Urothelium cell line (cell line): Measurements from ENCODE around the gene SS18L1.

Experiments used
- DNase-seq: peaks from one replicate; pipeline ENCODE4 v3.0.0; 2011; ENCODE audit warnings: low spot score, mixed read lengths
- FAIRE-seq: peaks from 2 replicates; lab custom pipeline; 2011; peaks lifted over from hg19 to GRCh38; lab: Jason Lieb, UNC

Gene SS18L1

DNA sequence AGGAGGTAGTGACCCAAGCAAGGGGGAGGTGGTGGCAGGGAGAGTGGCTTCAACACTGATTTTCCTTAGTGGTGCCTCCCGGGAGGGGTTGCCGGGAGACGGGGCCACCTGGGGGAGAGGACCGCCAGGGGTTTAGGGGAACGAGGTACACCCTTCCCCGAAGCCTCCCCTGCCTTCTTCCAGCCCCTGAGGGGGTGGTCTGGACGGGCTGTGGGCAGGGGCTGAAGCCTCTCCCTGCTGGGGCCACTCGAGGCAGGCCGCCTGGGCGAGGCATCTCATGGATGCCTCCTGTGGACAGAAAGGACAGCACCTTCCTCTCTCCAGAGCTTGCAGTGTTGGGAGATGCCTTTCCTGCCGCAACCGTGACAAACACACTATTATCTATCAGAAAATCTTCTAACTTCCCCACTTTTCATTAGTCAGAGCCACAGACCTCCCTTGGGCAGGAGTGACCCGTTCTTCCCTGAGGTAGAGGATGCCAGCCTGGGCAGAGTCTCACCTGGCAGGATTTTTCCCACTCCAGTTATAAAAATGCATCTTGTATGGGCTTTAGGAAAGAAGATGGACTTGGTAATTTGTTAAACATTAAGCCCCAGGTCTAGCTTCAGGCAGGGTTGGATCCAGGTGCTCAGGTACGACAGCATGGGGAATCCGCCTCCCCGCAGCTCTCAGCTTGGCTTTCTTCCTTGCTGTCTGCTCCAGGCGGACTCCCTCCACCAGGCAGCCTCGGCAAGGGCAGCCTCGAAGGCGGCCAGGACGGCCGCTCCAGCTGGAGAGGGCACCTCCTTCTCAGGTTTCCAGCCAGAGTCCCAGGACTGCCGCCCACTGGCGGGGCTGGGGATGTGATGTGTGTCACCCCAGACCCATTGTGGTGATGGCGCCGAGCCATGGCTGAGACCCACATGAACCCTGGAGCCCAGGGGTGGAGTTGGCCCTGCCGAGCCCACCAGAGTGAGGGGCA, 65.5 kb downstream of the SS18L1 start:
- no peak for FAIRE-seq
- no peak for DNase-seq

DNA sequence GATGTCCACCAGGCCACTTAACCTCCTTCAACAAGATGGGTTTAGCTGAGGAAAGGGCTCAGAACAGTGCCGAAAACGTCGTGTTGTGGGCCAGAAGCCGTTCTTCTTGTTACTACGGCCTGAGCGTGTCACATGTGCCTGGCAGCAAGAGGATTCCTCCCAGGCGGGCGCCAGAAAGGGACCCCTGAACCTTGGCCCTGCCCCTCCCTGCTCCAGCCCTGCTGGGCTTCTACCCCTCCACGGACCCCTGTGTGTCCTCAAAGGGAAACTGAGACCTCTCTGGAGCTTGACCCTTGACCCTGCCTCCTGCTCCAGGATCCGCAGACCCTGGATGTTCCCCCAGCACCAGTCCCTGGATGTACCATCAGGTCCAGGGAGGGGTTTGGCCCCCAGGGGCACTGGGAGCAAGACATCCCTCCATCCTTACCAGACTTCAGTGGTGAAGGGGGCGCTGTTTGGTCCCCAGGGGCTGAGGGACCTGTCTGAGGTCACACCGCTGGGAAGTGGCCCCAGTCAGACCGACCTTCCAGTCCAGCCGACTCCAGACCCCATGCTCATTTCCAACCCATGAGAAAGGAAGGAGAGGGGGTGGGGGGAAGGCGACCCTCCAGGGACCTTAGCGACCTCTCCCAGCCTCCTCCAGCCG, 66.4 kb downstream of the SS18L1 start:
- no peak for DNase-seq
- no peak for FAIRE-seq

DNA sequence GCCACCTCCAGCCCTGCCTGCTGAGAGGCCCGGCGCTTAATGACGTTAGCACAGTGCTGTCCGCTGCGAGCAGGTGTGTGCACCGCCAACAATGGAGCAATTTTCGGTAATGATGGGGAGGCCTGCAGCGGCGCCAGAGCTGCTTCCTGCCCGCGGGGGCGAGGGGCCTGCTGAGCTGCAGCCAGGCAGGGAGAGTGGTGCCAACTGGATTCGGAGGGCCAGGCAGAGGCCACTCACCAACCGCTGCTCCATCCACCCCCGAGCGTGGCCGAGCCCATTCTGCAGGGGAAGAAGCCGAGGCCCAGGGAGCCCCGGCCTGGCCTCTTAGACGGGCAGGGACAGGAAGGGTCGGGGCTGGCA, 66.9 kb downstream of the SS18L1 start:
- no peak for FAIRE-seq

DNA sequence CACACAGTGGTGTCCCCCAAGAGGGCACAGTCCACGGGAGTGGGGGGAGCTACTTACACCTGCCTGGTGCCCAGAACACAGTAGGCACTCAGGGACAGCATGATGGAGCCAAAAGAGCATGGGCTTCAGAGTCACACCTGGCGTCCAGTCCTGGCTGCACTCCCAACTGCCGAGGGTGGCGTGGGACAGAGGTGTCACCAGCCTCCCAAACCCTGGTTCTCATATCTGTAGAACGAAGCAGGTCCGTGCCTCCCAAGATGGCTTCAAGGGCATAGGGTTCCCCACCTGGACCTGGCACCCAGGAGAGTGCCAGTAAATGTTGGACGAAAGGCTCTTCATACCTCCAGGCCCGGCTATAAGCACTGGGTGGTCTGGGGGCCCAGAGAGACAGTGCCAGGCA, 67.6 kb downstream of the SS18L1 start:
- no peak for DNase-seq
- FAIRE-seq = no peak

More for the DNA sequence above, 66.9 kb downstream of the SS18L1 start:
- no peak for DNase-seq

DNA sequence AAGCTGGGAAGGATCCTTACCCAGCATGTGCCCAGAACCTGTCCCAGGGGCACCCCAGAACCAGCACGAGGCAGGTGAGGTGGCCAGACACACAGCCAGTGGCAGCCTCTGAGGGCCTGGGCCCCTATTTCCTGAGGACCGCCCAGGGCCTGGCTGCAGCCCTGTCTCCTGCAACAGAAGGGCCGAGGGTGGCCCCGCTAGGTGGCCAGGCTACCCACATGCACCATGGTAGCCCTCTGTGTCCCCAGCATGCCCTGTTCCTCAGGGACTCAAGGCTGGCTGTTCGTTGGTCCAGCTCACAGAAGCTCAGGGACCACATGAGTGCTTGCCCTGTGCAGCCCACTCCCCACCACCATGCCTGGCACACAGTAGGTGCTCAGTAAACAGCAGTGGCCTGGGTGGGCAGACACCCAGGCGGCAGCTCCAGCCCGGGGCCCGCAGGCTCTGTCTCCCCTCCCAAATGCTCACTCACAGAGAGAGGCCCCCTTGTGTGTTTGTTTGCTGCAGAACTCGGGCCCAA, 68.3 kb downstream of the SS18L1 start:
- FAIRE-seq (no peak), DNase-seq (no peak)

DNA sequence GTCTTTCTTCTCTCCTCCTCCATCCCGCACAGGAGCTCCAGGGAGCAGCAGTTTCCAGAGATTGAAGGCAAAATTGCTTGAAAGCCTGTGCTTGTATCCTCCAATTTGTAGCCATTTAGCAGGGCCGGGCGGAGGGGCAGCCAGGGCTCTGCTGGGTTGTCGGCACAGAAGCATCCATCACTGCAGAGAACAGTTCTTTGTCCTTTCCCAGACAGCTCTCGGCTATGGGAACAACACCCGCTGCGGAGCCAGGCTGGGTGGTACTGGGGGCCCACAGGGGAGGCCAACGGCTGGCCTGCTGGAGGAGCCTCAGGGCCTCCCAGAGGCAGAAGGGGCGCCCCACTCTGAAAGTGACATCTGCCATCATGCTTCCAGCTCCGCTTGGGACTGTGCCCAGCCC, 68.7 kb downstream of the SS18L1 start:
- DNase-seq = no peak
- FAIRE-seq = no peak

DNA sequence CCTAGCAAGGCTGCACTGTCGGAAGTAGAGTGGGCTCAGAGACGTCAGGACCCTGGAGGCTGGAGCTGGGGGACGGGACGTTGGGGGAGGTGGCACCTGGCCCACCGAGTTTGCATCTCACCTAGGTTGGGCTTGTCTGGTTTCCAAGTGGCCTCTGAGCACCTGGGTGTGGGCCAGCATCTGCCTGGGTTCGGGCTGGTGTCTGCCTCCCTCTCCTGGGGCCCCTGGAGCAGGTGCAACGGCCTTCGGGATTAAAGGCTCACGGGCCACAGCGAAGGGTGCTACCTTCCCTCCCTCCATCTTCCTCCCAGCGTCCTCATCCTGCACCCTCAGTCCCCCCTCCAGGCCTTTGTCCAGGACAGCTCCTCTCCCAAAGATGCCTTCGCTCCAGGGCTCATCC, 70.5 kb downstream of the SS18L1 start:
- no peak for FAIRE-seq
- DNase-seq = no peak

DNA sequence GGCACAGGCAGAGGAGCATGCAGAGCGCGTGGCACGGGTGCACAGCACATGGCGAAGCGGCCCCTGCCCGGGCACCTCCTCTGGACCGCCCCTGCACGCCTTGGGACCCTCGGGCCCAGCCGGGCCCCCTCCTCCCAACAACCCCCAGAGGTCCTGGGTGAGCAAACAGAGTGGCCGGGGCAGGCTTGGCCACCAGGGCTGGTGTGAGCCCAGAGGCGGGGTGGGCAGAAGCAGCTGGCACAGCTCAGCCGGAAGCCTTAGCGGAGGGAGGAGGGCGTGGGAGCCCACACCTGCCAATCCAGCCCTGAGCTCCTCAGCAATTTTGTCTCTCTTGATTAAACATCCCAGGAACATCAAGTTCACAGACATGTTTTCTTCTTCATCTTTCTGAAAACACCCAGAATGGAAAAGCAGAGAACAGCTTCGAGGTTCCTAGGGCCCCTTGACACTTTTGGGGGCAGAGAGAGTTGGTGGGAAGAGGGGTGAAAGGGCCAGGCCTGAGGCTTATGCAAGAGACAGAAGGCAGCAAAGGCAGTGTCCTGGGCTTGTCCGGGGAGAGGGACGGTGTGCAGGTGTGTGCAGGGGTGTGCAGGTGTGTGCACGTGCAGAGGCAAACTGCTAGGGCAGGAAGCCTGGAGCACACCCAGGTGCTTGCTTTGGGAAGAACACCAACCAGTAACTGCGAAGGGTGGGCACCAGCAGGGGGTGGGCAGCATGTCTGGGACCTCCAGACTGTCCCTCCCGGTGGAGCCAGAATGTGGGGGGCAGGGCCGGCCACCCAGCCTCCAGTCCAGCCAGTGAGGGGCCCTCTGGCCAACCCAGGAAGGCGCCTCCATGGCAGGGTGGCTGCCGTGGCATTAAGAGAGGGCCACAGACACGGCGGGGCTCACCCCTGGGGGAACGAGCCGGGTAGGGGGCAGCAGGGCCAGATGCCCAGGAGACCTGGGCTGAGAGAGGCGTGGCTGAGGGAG, 71.7 kb downstream of the SS18L1 start:
- DNase-seq = no peak
- no peak for FAIRE-seq

DNA sequence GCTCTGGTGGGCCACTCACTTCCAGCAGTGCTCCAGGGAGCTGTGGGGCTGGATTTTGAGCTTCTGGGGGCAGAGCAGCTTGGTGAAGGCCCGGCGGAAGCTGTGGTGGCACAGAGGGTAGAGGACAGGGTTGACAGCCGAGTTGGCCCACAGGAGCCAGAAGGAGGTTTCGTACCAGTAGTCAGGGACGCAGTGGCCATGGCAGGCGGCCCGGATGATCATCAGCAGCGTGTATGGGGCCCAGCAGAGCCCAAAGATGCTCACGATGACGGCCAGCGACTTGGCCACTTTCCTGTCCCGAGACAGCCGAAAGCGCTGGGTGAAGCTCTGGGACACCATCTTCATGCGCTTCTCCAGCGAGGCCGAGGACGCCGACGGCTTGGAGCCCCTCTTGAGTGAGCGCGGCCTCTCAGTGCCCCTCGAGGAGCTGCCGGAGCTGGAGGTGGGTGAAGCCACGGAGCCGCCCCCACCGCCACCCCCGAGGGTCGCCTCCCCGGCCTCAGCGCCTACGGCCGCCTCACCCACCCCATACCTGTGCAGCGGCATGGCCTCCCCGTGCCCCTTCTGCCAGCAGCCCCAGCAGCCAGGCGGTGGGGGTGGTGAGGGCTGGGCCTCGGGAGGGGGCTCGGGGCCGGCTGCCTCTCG, 72.5 kb downstream of the SS18L1 start:
- no peak for DNase-seq
- FAIRE-seq = no peak

DNA sequence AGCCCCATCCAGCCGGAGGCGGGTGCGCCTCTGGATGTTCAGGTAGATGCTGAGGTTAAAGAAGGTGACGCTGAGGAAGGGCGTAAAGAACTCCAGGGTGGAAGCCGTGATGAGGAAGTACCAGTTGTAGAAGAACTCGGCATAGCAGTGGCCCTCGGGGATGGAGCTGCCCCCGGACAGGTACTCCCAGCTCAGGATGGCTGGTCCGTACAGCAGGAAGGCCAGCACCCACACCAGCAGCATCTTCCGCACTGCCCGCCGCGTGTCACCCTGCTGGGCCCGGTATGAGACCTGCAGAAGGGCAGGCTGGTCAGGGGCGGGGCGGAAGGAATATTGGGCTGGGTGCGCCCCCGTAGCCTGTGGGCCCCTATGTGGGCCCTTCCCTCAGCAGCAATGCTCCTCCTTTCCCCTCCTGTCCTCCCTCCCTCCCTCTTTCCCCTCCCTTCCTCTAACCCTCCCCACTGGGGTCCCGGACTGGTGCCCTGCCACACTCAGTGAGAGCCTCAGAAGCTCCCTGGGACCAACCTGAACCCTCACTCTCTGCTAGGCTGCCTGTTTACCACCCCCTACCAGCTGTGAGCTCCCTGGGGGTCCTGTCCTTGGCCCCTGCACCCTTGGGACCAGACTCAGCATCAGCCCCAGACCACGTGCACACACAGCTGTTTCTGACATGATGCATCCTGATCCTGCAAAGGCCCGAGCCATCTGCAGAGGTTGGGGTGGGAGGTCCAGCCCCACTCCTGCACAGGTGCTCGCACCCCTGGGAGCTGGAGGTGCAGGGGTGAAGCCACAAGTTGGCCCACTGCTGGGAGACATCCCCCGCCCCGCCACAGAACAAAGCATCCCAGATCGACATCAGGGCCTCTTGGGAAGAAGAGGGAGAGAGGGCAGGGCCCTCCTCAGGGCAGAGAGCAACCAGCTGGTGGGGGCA, 73.3 kb downstream of the SS18L1 start:
- no peak for DNase-seq
- FAIRE-seq = peak; percentile 20

DNA sequence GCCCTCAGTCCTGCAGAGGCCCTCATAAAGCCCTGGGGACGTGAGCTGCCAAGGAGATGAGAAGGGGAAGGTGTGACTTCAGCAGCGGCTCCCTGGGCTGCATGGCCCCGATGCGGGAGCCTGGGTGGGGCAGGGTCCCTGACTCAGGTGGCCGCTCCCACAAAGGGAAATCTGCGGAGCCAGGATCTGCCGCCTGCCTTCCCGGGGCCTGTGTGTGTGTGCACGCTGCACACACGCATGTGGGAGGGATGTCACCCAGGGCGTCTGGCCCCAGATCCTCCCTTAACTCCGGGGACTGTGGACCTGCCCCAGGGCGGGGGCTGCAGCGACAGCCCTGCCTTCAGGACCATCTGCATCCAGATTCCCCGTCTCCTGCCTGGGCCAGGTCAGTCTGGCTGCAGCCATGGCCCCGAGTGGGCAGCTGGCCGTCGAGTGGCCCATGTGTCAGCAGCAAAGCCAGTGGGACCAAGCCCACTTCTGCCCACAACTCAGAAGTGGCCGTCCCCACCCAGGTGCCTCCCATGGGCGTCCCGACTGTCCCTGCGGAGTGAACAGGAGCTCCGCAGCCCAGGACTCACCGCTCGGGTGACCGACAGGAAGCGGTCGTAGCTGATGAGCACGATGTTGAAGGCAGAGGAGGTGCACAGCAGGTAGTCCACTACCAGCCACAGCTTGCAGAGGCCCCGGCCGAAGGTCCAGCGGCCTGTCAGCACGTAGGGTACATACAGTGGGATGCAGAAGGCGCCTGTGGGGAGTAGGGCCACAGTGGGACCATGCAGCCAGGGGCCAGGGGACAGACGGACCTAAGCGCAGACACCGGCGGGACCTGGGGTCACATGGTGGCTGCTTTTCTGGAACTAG, 74.6 kb downstream of the SS18L1 start:
- FAIRE-seq (peak; percentile 37), DNase-seq (no peak)

DNA sequence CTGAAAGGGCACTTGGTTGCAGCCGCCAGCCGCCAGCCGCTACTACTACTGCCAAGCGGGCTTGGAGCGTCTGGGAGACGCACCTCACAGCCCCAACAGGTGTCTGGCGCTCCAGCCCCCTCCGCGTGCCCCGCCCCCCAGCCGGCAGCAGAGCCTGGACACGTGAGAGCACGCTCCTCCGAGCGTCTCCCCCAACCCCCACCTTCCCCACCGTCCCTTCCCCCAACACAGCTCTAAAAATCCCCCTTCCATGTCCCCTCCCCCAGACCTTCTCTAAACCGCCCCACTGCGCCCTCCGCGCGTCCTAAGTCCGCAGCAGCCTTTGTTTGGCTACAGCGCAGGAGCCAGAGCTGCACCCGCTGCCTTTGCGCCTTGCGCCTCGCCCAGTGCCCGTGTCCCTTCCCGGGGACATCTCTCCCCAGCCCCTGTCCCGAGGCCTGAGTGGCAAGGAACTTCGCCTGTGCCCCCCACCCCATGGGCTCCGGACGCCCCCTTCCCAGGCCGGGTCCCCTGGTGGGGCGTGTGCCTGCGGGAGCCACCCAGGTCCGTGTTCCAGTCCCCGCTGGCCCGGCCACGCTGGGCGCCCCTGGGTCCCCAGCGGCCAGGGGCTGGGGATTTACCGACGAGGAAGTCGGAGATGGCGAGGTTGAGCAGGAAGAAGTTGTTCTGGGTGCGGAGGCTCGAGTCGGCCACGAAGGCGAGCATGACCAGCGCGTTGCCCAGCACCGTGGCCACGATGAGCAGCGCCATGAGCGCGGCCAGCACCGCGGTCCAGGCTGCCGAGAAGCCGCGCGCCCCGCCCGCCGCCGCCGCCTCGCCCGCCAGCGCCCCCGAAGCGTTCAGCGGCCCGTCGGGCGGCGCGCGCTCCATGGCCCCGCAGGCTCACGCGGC, 75.8 kb downstream of the SS18L1 start:
- FAIRE-seq = peak; percentile 13

DNA sequence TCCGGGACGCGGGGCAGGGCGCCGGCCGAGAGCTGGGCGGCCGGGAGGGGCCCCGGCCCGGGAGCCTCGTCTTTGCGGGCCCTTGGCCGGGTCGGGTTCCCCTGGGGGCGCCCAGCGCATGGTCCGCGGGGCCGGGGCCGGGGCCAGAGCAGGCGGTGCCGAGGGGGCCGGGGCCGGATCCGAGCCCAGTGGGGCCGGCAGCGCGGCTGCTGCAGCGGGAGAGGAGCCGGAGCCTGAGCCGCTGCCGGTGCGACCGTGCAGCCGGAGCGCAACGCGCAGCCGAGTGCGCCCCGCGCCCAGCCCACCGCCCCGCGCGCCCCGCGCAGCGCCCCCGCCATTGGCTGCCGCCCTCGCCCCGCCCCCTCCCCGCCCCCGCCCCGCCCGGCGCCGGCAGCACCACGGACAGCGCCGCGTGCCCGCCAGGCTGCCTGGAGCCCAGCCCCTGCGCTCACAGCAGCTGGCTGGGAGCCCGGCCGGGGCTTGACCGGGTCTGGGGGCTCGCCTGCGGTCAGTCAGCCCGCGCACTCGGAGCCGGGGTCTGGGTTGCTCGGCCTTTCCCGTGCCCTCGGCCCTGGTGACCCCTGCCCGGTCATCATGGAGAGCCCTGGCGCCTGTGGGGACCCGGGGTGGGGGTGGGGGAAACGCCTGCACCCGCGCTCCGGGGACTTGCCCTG, 76.6 kb downstream of the SS18L1 start, which contains the start of gene HRH3:
HRH3 (minus strand) TSS at position 287 of the 674 bp plus-strand sequence. CDS start 308 bp downstream, outside the sequence.
- peak; percentile 93 for DNase-seq
- FAIRE-seq = peak; percentile 77

More for the DNA sequence above, 75.8 kb downstream of the SS18L1 start:
- DNase-seq = no peak

DNA sequence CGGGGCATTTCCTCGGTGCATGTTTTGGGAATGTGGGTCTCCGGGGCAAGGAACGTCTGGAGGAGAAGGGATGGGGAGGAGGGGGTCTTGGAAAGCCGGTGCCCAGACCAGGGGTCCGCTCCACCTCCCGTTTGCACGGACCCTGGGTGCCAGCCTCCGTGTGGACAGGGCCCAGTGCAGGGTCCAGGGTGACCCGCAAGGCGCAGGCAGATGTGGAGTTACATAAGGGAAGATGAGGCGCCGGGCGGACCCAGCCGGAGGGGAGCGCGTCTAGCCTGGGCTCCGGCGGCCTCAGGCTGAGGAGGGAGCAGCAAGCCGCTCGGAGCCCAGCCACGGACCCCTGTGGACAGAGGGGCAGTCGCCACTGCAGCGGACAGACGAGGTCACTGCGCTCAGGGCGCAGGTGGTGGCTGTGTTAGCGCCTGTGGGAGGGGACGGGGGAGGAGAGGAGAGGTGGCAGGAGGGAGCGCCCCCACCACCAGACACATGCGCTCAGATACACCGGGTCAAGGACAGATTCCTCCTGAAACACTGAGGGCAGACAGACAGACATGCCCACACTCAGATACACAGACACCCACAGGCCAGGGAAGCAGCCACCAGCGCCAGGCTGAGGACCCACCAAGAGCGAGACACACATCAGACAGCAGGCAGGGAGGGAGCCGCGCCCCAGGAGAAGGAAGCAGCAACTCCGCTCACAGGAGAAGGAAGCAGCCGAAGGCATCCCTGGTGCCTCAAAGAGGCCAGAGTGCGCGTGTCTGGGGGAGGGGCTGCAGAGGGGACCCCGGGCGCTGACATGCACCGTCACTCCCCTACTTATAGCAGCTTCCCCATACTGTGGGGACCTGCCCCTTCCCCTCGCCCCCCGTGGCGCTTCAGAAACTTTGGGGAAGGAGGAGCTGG, 77.3 kb downstream of the SS18L1 start:
- DNase-seq = no peak
- FAIRE-seq = no peak

DNA sequence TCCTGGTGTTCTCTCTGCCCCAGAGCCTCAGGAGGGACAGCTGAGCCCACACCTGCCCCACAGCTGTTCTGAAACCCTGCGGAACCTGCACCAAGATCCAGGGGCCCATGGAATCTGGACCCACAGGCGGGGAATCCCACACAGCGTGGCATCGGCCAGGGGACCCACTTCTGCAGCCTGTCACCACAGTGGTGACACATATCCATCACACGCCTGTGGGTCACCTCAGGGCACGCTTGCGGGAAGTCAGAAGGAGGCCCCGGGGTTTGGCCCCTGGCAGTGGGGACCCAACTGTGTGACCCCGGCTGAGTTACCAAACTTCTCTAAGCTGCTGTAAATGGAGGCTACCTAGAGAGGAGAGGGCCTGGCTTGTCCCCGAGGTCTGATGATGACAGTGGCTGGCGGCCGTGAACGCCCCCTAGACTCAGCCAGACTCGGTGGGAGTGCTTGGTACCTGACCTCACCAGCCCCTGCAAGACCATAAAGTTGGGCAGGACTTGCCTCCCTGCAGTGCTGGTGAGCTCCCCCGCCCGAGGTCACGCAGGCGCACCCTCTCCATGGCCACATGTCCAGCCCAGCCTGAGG, 78.8 kb downstream of the SS18L1 start:
- DNase-seq (no peak), FAIRE-seq (no peak)
